ENCODE data around the gene CD59. TPM values are rescaled to one million over a fixed set of nuclear protein-coding genes. Genes with fewer than 3 reads are reported as not detected.
A peak's percentile ranks its signal among the peaks of the same experiment; 100 is the strongest.

CD59 gene
- total and polyA plus RNA-seq, 7 donors, result 54.1 to 210 (median 174) TPM

- H3K4me3 ChIP-seq, result no peak overlapping the region
- DNase-seq, result no peak
- H3K9me3 ChIP-seq, result no peaks in the 10 kb centered on the region
- no peak overlapping the region for H3K27ac ChIP-seq
- TF ChIP-seq POLR2AphosphoS5 (IDR thresholded peaks at IDR 0.05) (no peak), EP300 (IDR thresholded peaks at IDR 0.05) (no peak), POLR2A (IDR thresholded peaks at IDR 0.05) (no peak), CTCF (IDR thresholded peaks at IDR 0.05) (no peak)
- intact Hi-C loops (cut with DNase I), result no loop called here
- no peaks in the 10 kb centered on the region for H3K36me3 ChIP-seq
- 84 to 92% methylated on average over 3 of the region's 3 CpGs for WGBS, 2 donors
- H3K27me3 ChIP-seq, result no peaks in the 10 kb centered on the region
- peaks cover 0 to 18% (median 14%) of the 10 kb centered on the region in 4 donors for H3K4me1 ChIP-seq
Observed at GRCh38 chr11:33697997-33698396, 38.2 kb downstream of the CD59 start.

- no peaks in the 10 kb centered on the region for H3K27me3 ChIP-seq
- no peak overlapping the region for H3K27ac ChIP-seq
- no peaks in the 10 kb centered on the region for H3K9me3 ChIP-seq
- TF ChIP-seq CTCF (IDR thresholded peaks at IDR 0.05), result no peak
- H3K36me3 ChIP-seq, result no peaks in the 10 kb centered on the region
- no peak for DNase-seq
- H3K4me1 ChIP-seq, result peaks cover 0 to 26% (median 23%) of the 10 kb centered on the region in 4 donors
- intact Hi-C loops (cut with DNase I), result no loop called here
- WGBS, 2 donors, result 68 to 85% methylated on average over 6 of the region's 6 CpGs
- H3K4me3 ChIP-seq, result no peak overlapping the region
Observed at GRCh38 chr11:33696931-33697638, 39.1 kb downstream of the CD59 start.

- Histone ChIP-seq H3K27ac (no peak overlapping the region), H3K27me3 (no peaks in the 10 kb centered on the region), H3K9me3 (no peaks in the 10 kb centered on the region), H3K36me3 (no peaks in the 10 kb centered on the region), H3K4me3 (no peak overlapping the region), H3K4me1 (peaks cover 0 to 29% (median 26%) of the 10 kb centered on the region in 4 donors)
- intact Hi-C loops (cut with DNase I), result no loop called here
- DNase-seq, result no peak
- TF ChIP-seq POLR2A (IDR thresholded peaks at IDR 0.05) (no peak), EP300 (IDR thresholded peaks at IDR 0.05) (no peak), CTCF (IDR thresholded peaks at IDR 0.05) (no peak), POLR2AphosphoS5 (IDR thresholded peaks at IDR 0.05) (no peak)
- 49% methylated on average over 5 of the region's 5 CpGs for WGBS, 2 donors
Observed at GRCh38 chr11:33696411-33696810, 39.8 kb downstream of the CD59 start.

- 81 to 87% methylated on average over 4 of the region's 4 CpGs for WGBS, 2 donors
- intact Hi-C loops (cut with DNase I), result no loop called here
- TF ChIP-seq EP300 (IDR thresholded peaks at IDR 0.05), result no peak
- TF ChIP-seq POLR2A (IDR thresholded peaks at IDR 0.05), result no peak
- no peak for TF ChIP-seq CTCF (IDR thresholded peaks at IDR 0.05)
- no peak for TF ChIP-seq POLR2AphosphoS5 (IDR thresholded peaks at IDR 0.05)
- Histone ChIP-seq H3K27me3 (no peaks in the 10 kb centered on the region), H3K9me3 (no peaks in the 10 kb centered on the region), H3K36me3 (no peaks in the 10 kb centered on the region), H3K27ac (peak overlapping the region; percentile 9 to 52 (median 24)), H3K4me1 (peaks cover 0 to 29% (median 24%) of the 10 kb centered on the region in 4 donors), H3K4me3 (no peak overlapping the region)
- no peak for DNase-seq
Observed at GRCh38 chr11:33695051-33695566, 41.1 kb downstream of the CD59 start.
